A549 (cell line): ENCODE measurements around the gene SOX5. TPM values are rescaled to one million over a fixed set of nuclear protein-coding genes. Genes with fewer than 3 reads are reported as not detected.

Experiments used
- ATAC-seq, 2 experiments: fragments of 200-7000 bp in 1 of 2; fragments of >200 bp in 1 of 2; cut with Nextera tagmentation in 1 of 2; cut with Tn5 transposase in 1 of 2; 3 replicates each; pipeline versions ENCODE4 v1.8.0 to v1.9.1; 2018 to 2020; ENCODE audit warnings: mild to moderate bottlenecking in 1 of 2, moderate library complexity in 1 of 2
- CTCF ChIA-PET: fragments of 300-600 bp; sonication (Branson Sonifier 250); formaldehyde crosslinking; extraction: SDS; loops from one replicate; lab custom pipeline; 2021; ENCODE audit warnings: antibody characterized with exemption, inconsistent platforms; lab: Yijun Ruan, JAX
- POLR2A ChIA-PET: fragments of 350-600 bp; formaldehyde crosslinking; extraction: SDS; loops from one replicate; lab custom pipeline; 2021; ENCODE audit warnings: antibody characterized with exemption, inconsistent platforms; lab: Yijun Ruan, JAX
- DNase-seq, 2 experiments: peaks; one replicate each; pipeline versions ENCODE4 v3.0.0 to v3.0.0-alpha.2; 2011 to 2016; ENCODE audit warnings: low read depth in 1 of 2, low spot score in 1 of 2
- FAIRE-seq: peaks from 2 replicates; lab custom pipeline; 2011; peaks lifted over from hg19 to GRCh38; lab: Jason Lieb, UNC
- H3K27ac ChIP-seq, 2 experiments: fragments of >200 bp; sonication (Bioruptor Twin); formaldehyde crosslinking; 3 replicates each; pipeline ENCODE4 v1.5.1; 2016 to 2017
- H3K4me1 ChIP-seq: fragments of >200 bp; sonication (Bioruptor Twin); formaldehyde crosslinking; 3 replicates; pipeline ENCODE4 v1.6.1; 2016
- H3K4me2 ChIP-seq: fragments of >200 bp; sonication (Bioruptor Twin); formaldehyde crosslinking; 3 replicates; pipeline ENCODE4 v1.6.1; 2016
- H3K4me3 ChIP-seq: fragments of >200 bp; sonication (Bioruptor Twin); formaldehyde crosslinking; 3 replicates; pipeline ENCODE4 v1.5.1; 2016
- H3K9me3 ChIP-seq: fragments of >200 bp; sonication (Bioruptor Twin); formaldehyde crosslinking; 3 replicates; pipeline ENCODE4 v1.6.1; 2016
- ATOH8 ChIP-seq: fragments of 250-450 bp; sonication (Bioruptor Pico); IDR thresholded peaks from 2 replicates; pipeline ENCODE4 v1.5.0; 2020; ENCODE audit warnings: low read depth, mild to moderate bottlenecking, moderate library complexity
- BCL3 ChIP-seq: fragments of >200 bp; sonication (Bioruptor Twin); formaldehyde crosslinking; IDR thresholded peaks from 3 replicates; pipeline ENCODE4 v1.6.1; 2016
- CHD2 ChIP-seq: fragments of 150-350 bp; IDR thresholded peaks from 2 replicates; pipeline ENCODE4 v1.6.1; 2014; ENCODE audit warnings: low read length; ENCODE audit not compliant: partially characterized antibody
- CTCF ChIP-seq: fragments of >200 bp; sonication (Bioruptor Twin); formaldehyde crosslinking; IDR thresholded peaks from 3 replicates; pipeline ENCODE4 v1.5.1; 2016
- EHF ChIP-seq: fragments of 250-450 bp; sonication (Bioruptor Pico); IDR thresholded peaks from 2 replicates; pipeline ENCODE4 v1.5.0; 2020; ENCODE audit warnings: mild to moderate bottlenecking
- EHMT2 ChIP-seq: fragments of 200-600 bp; sonication (generic); IDR thresholded peaks from 2 replicates; pipeline ENCODE4 v1.6.1; 2016; ENCODE audit warnings: antibody characterized with exemption, low read depth, mild to moderate bottlenecking, moderate library complexity
- HES2 ChIP-seq: fragments of >200 bp; sonication (Bioruptor Twin); formaldehyde crosslinking; IDR thresholded peaks from 2 replicates; pipeline ENCODE4 v1.6.1; 2016
- HOXB13 ChIP-seq: fragments of 250-450 bp; sonication (Bioruptor Pico); IDR thresholded peaks from 2 replicates; pipeline ENCODE4 v1.5.0; 2020; ENCODE audit warnings: low read depth, mild to moderate bottlenecking, moderate library complexity
- KDM1A ChIP-seq: fragments of 200-600 bp; sonication (generic); IDR thresholded peaks from 2 replicates; pipeline ENCODE4 v1.6.1; 2016; ENCODE audit warnings: low read depth, mild to moderate bottlenecking
- MAFK ChIP-seq: fragments of 450-650 bp; IDR thresholded peaks from 2 replicates; pipeline ENCODE4 v1.6.1; 2014; ENCODE audit not compliant: partially characterized antibody
- NFE2L2 ChIP-seq: fragments of 150-350 bp; conservative IDR thresholded peaks from 2 replicates; pipeline ENCODE4 v1.6.1; 2014; ENCODE audit warnings: low read length
- PBX3 ChIP-seq: IDR thresholded peaks from 2 replicates; pipeline ENCODE4 v1.6.1; 2012
- POLR2A ChIP-seq: IDR thresholded peaks from 2 replicates; pipeline ENCODE4 v1.6.1; 2012; ENCODE audit warnings: mild to moderate bottlenecking, low read length
- RAD21 ChIP-seq, 2 experiments: fragments of >200 bp in 1 of 2; sonication (Bioruptor Twin) in 1 of 2; formaldehyde crosslinking in 1 of 2; IDR thresholded peaks in 1 of 2; conservative IDR thresholded peaks in 1 of 2; 2 replicates in 1 of 2; 3 replicates in 1 of 2; pipeline ENCODE4 v1.6.1; 2012 to 2018; ENCODE audit warnings: inconsistent platforms in 1 of 2
- RCOR1 ChIP-seq: fragments of 150-350 bp; IDR thresholded peaks from 2 replicates; pipeline ENCODE4 v1.6.1; 2014; ENCODE audit warnings: antibody characterized with exemption, low read length, low read depth
- REST ChIP-seq: fragments of 200-600 bp; sonication (generic); IDR thresholded peaks from 2 replicates; pipeline ENCODE4 v1.6.1; 2016; ENCODE audit warnings: antibody characterized with exemption, mild to moderate bottlenecking, moderate library complexity
- RNF2 ChIP-seq: fragments of 200-600 bp; sonication (generic); IDR thresholded peaks from 2 replicates; pipeline ENCODE4 v1.6.1; 2016; ENCODE audit warnings: low read depth, mild to moderate bottlenecking, antibody characterized with exemption, moderate library complexity, borderline replicate concordance
- SMC3 ChIP-seq: fragments of >200 bp; sonication (Bioruptor Twin); formaldehyde crosslinking; IDR thresholded peaks from 3 replicates; pipeline ENCODE4 v1.6.1; 2018; ENCODE audit warnings: inconsistent platforms
- USF2 ChIP-seq: fragments of 450-650 bp; IDR thresholded peaks from 2 replicates; pipeline ENCODE4 v1.6.1; 2014; ENCODE audit warnings: antibody characterized with exemption
- ZNF302 ChIP-seq: fragments of 250-450 bp; sonication (Bioruptor Pico); IDR thresholded peaks from 2 replicates; pipeline ENCODE4 v1.9.0; 2021; ENCODE audit warnings: inconsistent platforms, mild to moderate bottlenecking, moderate library complexity
- ZSCAN20 ChIP-seq: fragments of 250-450 bp; sonication (Bioruptor Pico); IDR thresholded peaks from 2 replicates; pipeline ENCODE4 v1.8.0; 2022; ENCODE audit warnings: mild to moderate bottlenecking, moderate library complexity
- WGBS: methylation state at CpG from one replicate; pipeline ENCODE4 v1.1.6; 2017; ENCODE audit errors: missing lambda C conversion rate; 5-methylcytosine and 5-hydroxymethylcytosine counted together
- polyA plus RNA-seq, 4 experiments: library from polyadenylated mRNA; depleted of rRNA in 3 of 4; stranded (reverse); fragments of >200 nt; fragmentation: RNase III in 1 of 4; extraction: RNeasy Plus Mini Kit Qiagen cat#74134 plus additional on column Dnase treatment in 1 of 4; gene quantifications; 2 replicates in 3 of 4; 3 replicates in 1 of 4; pipeline ENCODE4 v1.2.3, GENCODE V29; 2011 to 2017

SOX5 gene
- polyA plus RNA-seq, 2 of the 4 experiments (the other 2 are of a cell fraction) = not detected

GRCh38 chr12:23704992-23705943 lies 244.2 kb downstream of the SOX5 start:
- H3K9me3 ChIP-seq = no peaks in the 10 kb centered on the region
- FAIRE-seq (no peak), ATAC-seq (no peak), DNase-seq (no peak)
- H3K27ac ChIP-seq = no peak overlapping the region
- TF ChIP-seq ZNF302 (CRISPR knock-in tag) (no peak), REST (no peak)
- WGBS = 7% methylated on average over 6 of the region's 6 CpGs
- POLR2A ChIA-PET = no interaction called here
- CTCF ChIA-PET = no interaction called here
- no peaks in the 10 kb centered on the region for H3K4me1 ChIP-seq
- no peak overlapping the region for H3K4me2 ChIP-seq
- H3K4me3 ChIP-seq = no peak overlapping the region

GRCh38 chr12:23703051-23703450 lies 246.4 kb downstream of the SOX5 start:
- Histone ChIP-seq H3K9me3 (no peaks in the 10 kb centered on the region), H3K27ac (no peak overlapping the region), H3K4me1 (no peaks in the 10 kb centered on the region), H3K4me2 (no peak overlapping the region), H3K4me3 (no peak overlapping the region)
- no peak for TF ChIP-seq RAD21 (conservative IDR thresholded peaks at IDR 0.05 in 1 of 2, IDR thresholded peaks at IDR 0.05 in 1 of 2)
- no peak for TF ChIP-seq ATOH8 (CRISPR knock-in tag)
- TF ChIP-seq KDM1A = no peak
- no peak for TF ChIP-seq MAFK
- no peak for TF ChIP-seq USF2
- TF ChIP-seq HES2 = no peak
- no peak for TF ChIP-seq ZSCAN20 (CRISPR knock-in tag)
- no peak for TF ChIP-seq NFE2L2
- no peak for TF ChIP-seq RNF2
- TF ChIP-seq SMC3 = no peak
- TF ChIP-seq PBX3 = no peak
- no peak for TF ChIP-seq POLR2A
- TF ChIP-seq RCOR1 = no peak
- no peak for TF ChIP-seq BCL3
- TF ChIP-seq EHMT2 = no peak
- no peak for TF ChIP-seq CHD2
- TF ChIP-seq HOXB13 (CRISPR knock-in tag) = no peak
- no peak for TF ChIP-seq CTCF
- no peak for TF ChIP-seq EHF (CRISPR knock-in tag)
- 3% methylated on average over 1 of the region's 1 CpG for WGBS
- no peak for FAIRE-seq
- DNase-seq = no peak
- ChIA-PET CTCF (interaction anchor here (0.5 kb wide), 1 partner anchor 788 kb away, joined by 3 read pairs; no protein-coding TSS in a partner anchor), POLR2A (no interaction called here)
- no peak for ATAC-seq
